Measurements from ENCODE around the gene CDC42EP1.
"Not testable (repeated sequence)": the region's sequence is repeated elsewhere in the genome, so short reads cannot be mapped to it uniquely, and the experiment has no call there.

Gene CDC42EP1

DNA sequence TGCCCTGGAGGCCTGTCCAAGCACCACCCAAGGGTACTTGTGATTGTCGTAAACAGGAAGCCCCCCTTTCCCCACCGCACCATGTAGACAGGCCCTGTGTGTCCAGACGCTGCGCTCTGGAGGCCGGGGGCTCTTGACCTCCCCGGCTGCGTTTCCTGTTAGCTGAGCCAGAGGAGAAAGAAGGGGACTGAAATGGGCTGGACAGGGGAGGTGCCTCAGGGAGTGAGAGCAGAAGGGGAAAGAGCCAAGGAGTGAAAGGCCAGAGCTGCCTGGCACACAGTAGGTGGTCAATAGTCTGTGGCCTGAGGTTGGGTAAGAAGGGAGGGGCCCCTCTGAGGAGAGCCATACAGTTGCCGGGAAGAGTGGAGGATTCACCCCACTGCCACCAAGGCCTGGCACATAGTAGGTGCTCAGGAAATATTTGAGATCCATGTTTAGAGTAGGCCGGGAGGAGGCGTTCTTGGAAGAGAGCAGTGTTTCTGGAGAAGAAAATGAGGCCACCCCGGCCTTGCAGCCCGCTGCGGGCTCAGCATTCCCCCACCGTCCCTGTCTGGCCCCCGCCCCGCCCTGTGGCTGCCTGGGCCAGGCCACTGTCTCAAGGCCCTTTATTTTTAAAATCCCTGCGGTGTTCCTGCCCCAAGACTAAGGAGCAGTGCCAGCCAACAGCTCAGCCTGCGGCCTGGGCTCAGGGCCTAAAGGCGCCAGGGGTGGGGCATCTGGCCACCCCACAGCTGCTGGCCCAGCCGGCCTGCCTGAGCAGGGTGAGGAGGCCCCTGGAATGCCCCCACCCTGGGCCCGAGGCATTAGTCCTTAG lies 13.6 kb upstream of the CDC42EP1 start:
- TF ChIP-seq EZH2phosphoT487 (IDR thresholded peaks at IDR 0.05; ENCODE audit: low read length) (no peak), EZH2 (optimal IDR thresholded peaks at IDR 0.05; ENCODE audit: low read depth, low read length) (no peak)
- TF ChIP-seq, protein P1, sequence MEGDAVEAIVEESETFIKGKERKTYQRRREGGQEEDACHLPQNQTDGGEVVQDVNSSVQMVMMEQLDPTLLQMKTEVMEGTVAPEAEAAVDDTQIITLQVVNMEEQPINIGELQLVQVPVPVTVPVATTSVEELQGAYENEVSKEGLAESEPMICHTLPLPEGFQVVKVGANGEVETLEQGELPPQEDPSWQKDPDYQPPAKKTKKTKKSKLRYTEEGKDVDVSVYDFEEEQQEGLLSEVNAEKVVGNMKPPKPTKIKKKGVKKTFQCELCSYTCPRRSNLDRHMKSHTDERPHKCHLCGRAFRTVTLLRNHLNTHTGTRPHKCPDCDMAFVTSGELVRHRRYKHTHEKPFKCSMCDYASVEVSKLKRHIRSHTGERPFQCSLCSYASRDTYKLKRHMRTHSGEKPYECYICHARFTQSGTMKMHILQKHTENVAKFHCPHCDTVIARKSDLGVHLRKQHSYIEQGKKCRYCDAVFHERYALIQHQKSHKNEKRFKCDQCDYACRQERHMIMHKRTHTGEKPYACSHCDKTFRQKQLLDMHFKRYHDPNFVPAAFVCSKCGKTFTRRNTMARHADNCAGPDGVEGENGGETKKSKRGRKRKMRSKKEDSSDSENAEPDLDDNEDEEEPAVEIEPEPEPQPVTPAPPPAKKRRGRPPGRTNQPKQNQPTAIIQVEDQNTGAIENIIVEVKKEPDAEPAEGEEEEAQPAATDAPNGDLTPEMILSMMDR (IDR thresholded peaks at IDR 0.05; ENCODE audit: low read length): no peak
- Histone ChIP-seq H2AFZ (ENCODE audit: low read length) (no peak overlapping the region), H3K27me3 (replicated peaks; ENCODE audit: insufficient read depth, low read length) (peaks cover 8% of the 10 kb centered on the region), H4K20me1 (ENCODE audit: insufficient read depth, low read length) (no peaks in the 10 kb centered on the region), H3K27ac (ENCODE audit: low read length) (no peak overlapping the region), H3K4me1 (ENCODE audit: low read length) (peaks cover 22% of the 10 kb centered on the region), H3F3A (ENCODE audit: insufficient read depth, low read length) (peaks cover 8% of the 10 kb centered on the region), H3K9me2 (replicated peaks; ENCODE audit: insufficient read depth, low read length) (no peaks in the 10 kb centered on the region), H3K36me3 (replicated peaks; ENCODE audit: insufficient read depth, low read length) (no peaks in the 10 kb centered on the region), H3K9me3 (replicated peaks; ENCODE audit: insufficient read depth, low read length) (no peaks in the 10 kb centered on the region), H3K4me3 (ENCODE audit: low read length) (no peak overlapping the region), H3K79me2 (ENCODE audit: low read length) (no peaks in the 10 kb centered on the region), H3K9ac (ENCODE audit: low read length) (no peak overlapping the region), H3K4me2 (ENCODE audit: low read depth, low read length) (no peak overlapping the region)
- no peak for DNase-seq

- no peak overlapping the region for H3K27ac ChIP-seq (ENCODE audit: low read length)
These were observed 13.0 kb upstream of the CDC42EP1 start for GRCh38 chr22:37547251-37547741.

GRCh38 chr22:37549704-37550059 lies 10.6 kb upstream of the CDC42EP1 start:
- no peaks in the 10 kb centered on the region for H3K9me3 ChIP-seq (replicated peaks; ENCODE audit: insufficient read depth, low read length)
- no peak overlapping the region for H3K4me2 ChIP-seq (ENCODE audit: low read depth, low read length)
- no peak overlapping the region for H3K9ac ChIP-seq (ENCODE audit: low read length)
- H3K36me3 ChIP-seq (replicated peaks; ENCODE audit: insufficient read depth, low read length): no peaks in the 10 kb centered on the region
- TF ChIP-seq, protein P1 (IDR thresholded peaks at IDR 0.05; ENCODE audit: low read length): no peak
- TF ChIP-seq EZH2 (optimal IDR thresholded peaks at IDR 0.05; ENCODE audit: low read depth, low read length): no peak
- TF ChIP-seq EZH2phosphoT487 (IDR thresholded peaks at IDR 0.05; ENCODE audit: low read length): no peak
- no peak overlapping the region for H3K4me3 ChIP-seq (ENCODE audit: low read length)
- H3K9me2 ChIP-seq (replicated peaks; ENCODE audit: insufficient read depth, low read length): no peaks in the 10 kb centered on the region
- H3K27ac ChIP-seq (ENCODE audit: low read length): no peak overlapping the region
- H2AFZ ChIP-seq (ENCODE audit: low read length): no peak overlapping the region
- H3K4me1 ChIP-seq (ENCODE audit: low read length): peaks cover 10% of the 10 kb centered on the region
- peaks cover 26% of the 10 kb centered on the region for H3K27me3 ChIP-seq (replicated peaks; ENCODE audit: insufficient read depth, low read length)
- H3F3A ChIP-seq (ENCODE audit: insufficient read depth, low read length): no peaks in the 10 kb centered on the region
- no peaks in the 10 kb centered on the region for H4K20me1 ChIP-seq (ENCODE audit: insufficient read depth, low read length)
- H3K79me2 ChIP-seq (ENCODE audit: low read length): no peaks in the 10 kb centered on the region
- no peak for DNase-seq

More at GRCh38 chr22:37547251-37547741, 13.0 kb upstream of the CDC42EP1 start:
- Histone ChIP-seq H3K36me3 (replicated peaks; ENCODE audit: insufficient read depth, low read length) (no peaks in the 10 kb centered on the region), H4K20me1 (ENCODE audit: insufficient read depth, low read length) (no peaks in the 10 kb centered on the region), H3K79me2 (ENCODE audit: low read length) (no peaks in the 10 kb centered on the region), H3K4me2 (ENCODE audit: low read depth, low read length) (no peak overlapping the region), H3K9ac (ENCODE audit: low read length) (no peak overlapping the region), H3K27me3 (replicated peaks; ENCODE audit: insufficient read depth, low read length) (peaks cover 12% of the 10 kb centered on the region), H3K4me3 (ENCODE audit: low read length) (no peak overlapping the region), H2AFZ (ENCODE audit: low read length) (no peak overlapping the region), H3K9me3 (replicated peaks; ENCODE audit: insufficient read depth, low read length) (no peaks in the 10 kb centered on the region), H3F3A (ENCODE audit: insufficient read depth, low read length) (0 out of 2 replicates have a peak, but pooled peaks cover 2% of the 10 kb centered on the region), H3K4me1 (ENCODE audit: low read length) (peaks cover 17% of the 10 kb centered on the region), H3K9me2 (replicated peaks; ENCODE audit: insufficient read depth, low read length) (no peaks in the 10 kb centered on the region)
- TF ChIP-seq, protein P1 (IDR thresholded peaks at IDR 0.05; ENCODE audit: low read length): no peak
- TF ChIP-seq EZH2 (optimal IDR thresholded peaks at IDR 0.05; ENCODE audit: low read depth, low read length) (no peak), EZH2phosphoT487 (IDR thresholded peaks at IDR 0.05; ENCODE audit: low read length) (no peak)
- DNase-seq: no peak

GRCh38 chr22:37550921-37551320 lies 9.4 kb upstream of the CDC42EP1 start:
- not testable (repeated sequence) for H2AFZ ChIP-seq (ENCODE audit: low read length); H3K9me3 ChIP-seq (replicated peaks; ENCODE audit: insufficient read depth, low read length); H4K20me1 ChIP-seq (ENCODE audit: insufficient read depth, low read length); H3K27ac ChIP-seq (ENCODE audit: low read length); H3K9ac ChIP-seq (ENCODE audit: low read length); H3K9me2 ChIP-seq (replicated peaks; ENCODE audit: insufficient read depth, low read length); H3K79me2 ChIP-seq (ENCODE audit: low read length); H3K4me2 ChIP-seq (ENCODE audit: low read depth, low read length); H3F3A ChIP-seq (ENCODE audit: insufficient read depth, low read length); H3K4me3 ChIP-seq (ENCODE audit: low read length); H3K4me1 ChIP-seq (ENCODE audit: low read length); H3K36me3 ChIP-seq (replicated peaks; ENCODE audit: insufficient read depth, low read length); DNase-seq
- H3K27me3 ChIP-seq (replicated peaks; ENCODE audit: insufficient read depth, low read length): peaks cover 33% of the 10 kb centered on the region
